ENCODE measurements around the gene SLC4A5.

GRCh38 chr2:74328573-74328972 is 14.6 kb downstream of the SLC4A5 start:
- no peak for TF ChIP-seq POLR2AphosphoS5 (IDR thresholded peaks at IDR 0.05; ENCODE audit: low read depth, low read length)
- TF ChIP-seq, protein P1, sequence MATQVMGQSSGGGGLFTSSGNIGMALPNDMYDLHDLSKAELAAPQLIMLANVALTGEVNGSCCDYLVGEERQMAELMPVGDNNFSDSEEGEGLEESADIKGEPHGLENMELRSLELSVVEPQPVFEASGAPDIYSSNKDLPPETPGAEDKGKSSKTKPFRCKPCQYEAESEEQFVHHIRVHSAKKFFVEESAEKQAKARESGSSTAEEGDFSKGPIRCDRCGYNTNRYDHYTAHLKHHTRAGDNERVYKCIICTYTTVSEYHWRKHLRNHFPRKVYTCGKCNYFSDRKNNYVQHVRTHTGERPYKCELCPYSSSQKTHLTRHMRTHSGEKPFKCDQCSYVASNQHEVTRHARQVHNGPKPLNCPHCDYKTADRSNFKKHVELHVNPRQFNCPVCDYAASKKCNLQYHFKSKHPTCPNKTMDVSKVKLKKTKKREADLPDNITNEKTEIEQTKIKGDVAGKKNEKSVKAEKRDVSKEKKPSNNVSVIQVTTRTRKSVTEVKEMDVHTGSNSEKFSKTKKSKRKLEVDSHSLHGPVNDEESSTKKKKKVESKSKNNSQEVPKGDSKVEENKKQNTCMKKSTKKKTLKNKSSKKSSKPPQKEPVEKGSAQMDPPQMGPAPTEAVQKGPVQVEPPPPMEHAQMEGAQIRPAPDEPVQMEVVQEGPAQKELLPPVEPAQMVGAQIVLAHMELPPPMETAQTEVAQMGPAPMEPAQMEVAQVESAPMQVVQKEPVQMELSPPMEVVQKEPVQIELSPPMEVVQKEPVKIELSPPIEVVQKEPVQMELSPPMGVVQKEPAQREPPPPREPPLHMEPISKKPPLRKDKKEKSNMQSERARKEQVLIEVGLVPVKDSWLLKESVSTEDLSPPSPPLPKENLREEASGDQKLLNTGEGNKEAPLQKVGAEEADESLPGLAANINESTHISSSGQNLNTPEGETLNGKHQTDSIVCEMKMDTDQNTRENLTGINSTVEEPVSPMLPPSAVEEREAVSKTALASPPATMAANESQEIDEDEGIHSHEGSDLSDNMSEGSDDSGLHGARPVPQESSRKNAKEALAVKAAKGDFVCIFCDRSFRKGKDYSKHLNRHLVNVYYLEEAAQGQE (IDR thresholded peaks at IDR 0.05; ENCODE audit: insufficient read depth in 1 of 2, low read depth in 2 of 2, low read length in 2 of 2): no peak
